ENCODE results near the gene RCOR2. TPM values are rescaled to one million over a fixed set of nuclear protein-coding genes. Genes with fewer than 3 reads are reported as not detected.
A peak's percentile ranks its signal among the peaks of the same experiment; 100 is the strongest.

Gene RCOR2
- total RNA-seq, 1 donor from 2014 or later: 70.6 TPM

- Histone ChIP-seq H3F3A (ENCODE audit: low read depth) (peaks cover 72% of the 10 kb centered on the region), H3K27ac (peak overlapping the region; percentile 94), H3K4me3 (peak overlapping the region; percentile 95), H2AFZ (replicated peaks) (no peak overlapping the region), H3K9me3 (ENCODE audit: low read depth) (no peaks in the 10 kb centered on the region), H3K27me3 (no peaks in the 10 kb centered on the region), H3K9ac (no peak overlapping the region), H3K79me2 (ENCODE audit: low read depth) (peaks cover 39% of the 10 kb centered on the region), H3K4me1 (peaks cover 44% of the 10 kb centered on the region), H3K36me3 (no peaks in the 10 kb centered on the region), H3K4me2 (peak overlapping the region; percentile 95), H4K20me1 (ENCODE audit: low read depth) (peaks cover 38% of the 10 kb centered on the region)
- Mint-ChIP-seq H3K27me3 (ENCODE audit: insufficient read depth, low read depth) (peaks cover 4% of the 10 kb centered on the region), H3K27ac (peak overlapping the region; percentile 85), H3K4me3 (peak overlapping the region; percentile 86), H3K36me3 (peaks cover 5% of the 10 kb centered on the region), H3K9me3 (peaks cover 2% of the 10 kb centered on the region), H3K4me1 (peaks cover 35% of the 10 kb centered on the region)
- no peak for TF ChIP-seq EZH2 (IDR thresholded peaks at IDR 0.05)
- no peak for TF ChIP-seq CTCF (IDR thresholded peaks at IDR 0.05)
- peak; percentile 12 for TF ChIP-seq EZH2phosphoT487 (IDR thresholded peaks at IDR 0.05)
- peak; percentile 95 for DNase-seq (ENCODE audit: low spot score)
Observed at GRCh38 chr11:63917692-63918506, 935 bp upstream of the RCOR2 start.

DNA sequence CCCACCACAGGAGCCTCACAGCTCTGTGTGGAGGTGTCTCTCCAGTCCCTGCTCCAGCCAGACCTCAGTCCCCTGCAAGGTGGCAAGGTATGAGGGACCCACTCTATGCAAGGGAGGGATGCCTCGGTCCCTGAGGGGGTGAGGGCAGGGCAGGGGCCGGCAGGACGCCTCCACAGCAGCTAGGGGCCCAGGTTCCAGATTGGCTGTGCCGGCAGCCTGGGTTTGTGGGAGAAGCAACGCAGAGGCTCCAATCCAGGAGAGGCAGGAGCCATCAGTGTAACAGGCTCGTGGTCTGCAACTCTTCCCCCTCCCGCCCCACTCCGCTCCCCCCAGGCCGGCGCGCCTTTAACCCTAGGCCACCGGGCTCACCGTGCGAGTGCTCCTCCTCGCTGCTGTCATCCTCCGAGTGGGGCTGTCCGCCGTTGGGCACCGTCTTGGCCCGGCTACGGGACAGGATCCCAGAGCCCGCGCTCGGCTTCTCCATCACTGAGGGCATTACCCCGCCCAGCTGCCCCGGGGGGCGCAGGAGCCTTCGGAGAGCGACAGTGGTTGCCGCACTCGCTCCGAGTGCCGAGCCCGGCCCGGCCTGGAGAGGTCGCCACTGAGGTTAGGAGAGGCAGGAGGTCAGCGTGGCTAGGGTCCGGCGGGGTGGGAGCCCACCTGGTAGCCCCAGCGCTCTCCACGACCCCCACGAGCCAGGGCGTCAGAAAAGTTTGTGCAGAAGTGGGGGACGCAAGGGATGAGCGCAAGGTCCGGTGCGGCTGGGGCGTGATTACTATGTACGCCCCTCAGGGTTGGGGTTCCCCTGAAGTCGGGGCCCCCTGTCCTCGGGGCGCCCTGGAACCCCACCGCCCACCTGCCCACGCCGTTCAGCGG is 765 bp downstream of the RCOR2 start:
- H3K4me1 Mint-ChIP-seq: peaks cover 40% of the 10 kb centered on the region
- peaks cover 53% of the 10 kb centered on the region for H3K4me1 ChIP-seq

More for the DNA sequence above, 765 bp downstream of the RCOR2 start:
- H3K27me3 ChIP-seq: no peaks in the 10 kb centered on the region
- peak overlapping the region; percentile 96 for H3K4me3 Mint-ChIP-seq
- H3K9me3 ChIP-seq (ENCODE audit: low read depth): no peaks in the 10 kb centered on the region
- peaks cover 10% of the 10 kb centered on the region for H3K36me3 Mint-ChIP-seq
- peaks cover 55% of the 10 kb centered on the region for H4K20me1 ChIP-seq (ENCODE audit: low read depth)
- peak overlapping the region; percentile 92 for H3K27ac Mint-ChIP-seq
- H3K79me2 ChIP-seq (ENCODE audit: low read depth): peaks cover 47% of the 10 kb centered on the region
- H3K9me3 Mint-ChIP-seq: no peaks in the 10 kb centered on the region
- H3K36me3 ChIP-seq: no peaks in the 10 kb centered on the region
- H2AFZ ChIP-seq (replicated peaks): no peak overlapping the region
- H3K4me3 ChIP-seq: peak overlapping the region; percentile 95
- peak overlapping the region; percentile 72 for H3K27ac ChIP-seq
- H3F3A ChIP-seq (ENCODE audit: low read depth): peaks cover 83% of the 10 kb centered on the region
- peak; percentile 94 for DNase-seq (ENCODE audit: low spot score)
- peaks cover 7% of the 10 kb centered on the region for H3K27me3 Mint-ChIP-seq (ENCODE audit: insufficient read depth, low read depth)
- H3K9ac ChIP-seq: peak overlapping the region; percentile 70
- TF ChIP-seq EZH2 (IDR thresholded peaks at IDR 0.05) (no peak), EZH2phosphoT487 (IDR thresholded peaks at IDR 0.05) (no peak), CTCF (IDR thresholded peaks at IDR 0.05) (peak; percentile 79)
- H3K4me2 ChIP-seq: peak overlapping the region; percentile 95

Data from neural progenitor cell (in vitro differentiated cells).